Germinal center (tissue), 1 donor: ENCODE results near the gene PDE4B.
A peak's percentile ranks its signal among the peaks of the same experiment; 100 is the strongest.

Experiments
- DNase-seq: peaks from one replicate; pipeline ENCODE4 v3.0.0; 2012; ENCODE audit warnings: mixed read lengths, low spot score

PDE4B gene

GRCh38 chr1:66240491-66241484 lies 448.1 kb downstream of the PDE4B start:
- DNase-seq, result no peak

- DNase-seq, result peak; percentile 55
Observed at GRCh38 chr1:66242646-66243547, 450.2 kb downstream of the PDE4B start.

- no peak for DNase-seq
Observed at GRCh38 chr1:66243548-66244130, 450.9 kb downstream of the PDE4B start.

GRCh38 chr1:66244429-66244828 lies 451.7 kb downstream of the PDE4B start:
- DNase-seq, result no peak

GRCh38 chr1:66245691-66246090 lies 453.0 kb downstream of the PDE4B start:
- DNase-seq, result no peak

GRCh38 chr1:66246351-66247269 lies 453.9 kb downstream of the PDE4B start:
- no peak for DNase-seq

GRCh38 chr1:66247415-66248208 lies 454.9 kb downstream of the PDE4B start:
- DNase-seq, result no peak

- DNase-seq, result no peak
Observed at GRCh38 chr1:66248257-66248656, 455.6 kb downstream of the PDE4B start.

GRCh38 chr1:66248746-66249145 lies 456.1 kb downstream of the PDE4B start:
- no peak for DNase-seq

GRCh38 chr1:66250075-66250474 lies 457.4 kb downstream of the PDE4B start:
- DNase-seq, result no peak

GRCh38 chr1:66250478-66250877 lies 457.8 kb downstream of the PDE4B start:
- DNase-seq, result no peak

GRCh38 chr1:66251546-66251945 lies 458.9 kb downstream of the PDE4B start:
- DNase-seq, result no peak

GRCh38 chr1:66253330-66253921 lies 460.7 kb downstream of the PDE4B start:
- DNase-seq, result peak; percentile 32

- no peak for DNase-seq
Observed at GRCh38 chr1:66254785-66255184, 462.1 kb downstream of the PDE4B start.

- no peak for DNase-seq
Observed at GRCh38 chr1:66256629-66257572, 464.2 kb downstream of the PDE4B start.

- DNase-seq, result no peak
Observed at GRCh38 chr1:66258404-66259105, 465.9 kb downstream of the PDE4B start.

GRCh38 chr1:66261364-66261763 lies 468.7 kb downstream of the PDE4B start:
- DNase-seq, result no peak
